H54 (cell line): Measurements from ENCODE around the gene CAPN5.

Experiments
- DNase-seq: peaks from one replicate; pipeline ENCODE4 v3.0.0; 2011; ENCODE audit warnings: low spot score, mixed read lengths; ENCODE audit not compliant: insufficient read length
- FAIRE-seq: peaks from 3 replicates; lab custom pipeline; 2011; peaks lifted over from hg19 to GRCh38; lab: Jason Lieb, UNC
- POLR2A ChIP-seq: IDR thresholded peaks from 2 replicates; pipeline ENCODE4 v1.6.1; 2011; ENCODE audit warnings: low read depth, mild to moderate bottlenecking, low read length

Gene CAPN5

GRCh38 chr11:77123591-77123990, 56.8 kb downstream of the CAPN5 start:
- FAIRE-seq (no peak), DNase-seq (no peak)
- TF ChIP-seq POLR2A, result no peak

GRCh38 chr11:77124041-77124440, 57.3 kb downstream of the CAPN5 start:
- no peak for FAIRE-seq
- no peak for TF ChIP-seq POLR2A
- DNase-seq, result no peak

GRCh38 chr11:77124488-77124887, 57.7 kb downstream of the CAPN5 start:
- TF ChIP-seq POLR2A, result no peak
- no peak for FAIRE-seq

GRCh38 chr11:77125191-77125590, 58.4 kb downstream of the CAPN5 start:
- TF ChIP-seq POLR2A, result no peak
- DNase-seq (no peak), FAIRE-seq (no peak)

More at GRCh38 chr11:77124488-77124887, 57.7 kb downstream of the CAPN5 start:
- DNase-seq, result no peak

GRCh38 chr11:77125695-77126094, 58.9 kb downstream of the CAPN5 start:
- DNase-seq, result no peak
- no peak for TF ChIP-seq POLR2A
- no peak for FAIRE-seq

GRCh38 chr11:77126156-77126775, 59.5 kb downstream of the CAPN5 start:
- TF ChIP-seq POLR2A, result no peak
- FAIRE-seq (no peak), DNase-seq (no peak)

GRCh38 chr11:77126861-77127234, 60.1 kb downstream of the CAPN5 start:
- DNase-seq (no peak), FAIRE-seq (no peak)
- no peak for TF ChIP-seq POLR2A

- FAIRE-seq (no peak), DNase-seq (peak; percentile 73)
- no peak for TF ChIP-seq POLR2A
Measured at GRCh38 chr11:77127235-77127911, 60.6 kb downstream of the CAPN5 start.

- no peak for DNase-seq
- no peak for TF ChIP-seq POLR2A
- FAIRE-seq, result no peak
Measured at GRCh38 chr11:77127920-77128691, 61.3 kb downstream of the CAPN5 start, which contains the start of gene MYO7A. Gene MYO7A, plus strand, starts transcription at chr11:77128246. Its CDS starts 2,389 bp downstream, at chr11:77130635.

GRCh38 chr11:77129069-77129841, 62.5 kb downstream of the CAPN5 start:
- no peak for DNase-seq
- FAIRE-seq, result no peak
- TF ChIP-seq POLR2A, result no peak

GRCh38 chr11:77129842-77130756, 63.3 kb downstream of the CAPN5 start:
- no peak for TF ChIP-seq POLR2A
- FAIRE-seq (no peak), DNase-seq (no peak)

GRCh38 chr11:77130763-77131513, 64.2 kb downstream of the CAPN5 start:
- no peak for TF ChIP-seq POLR2A

More at GRCh38 chr11:77130763-77131513, 64.2 kb downstream of the CAPN5 start:
- DNase-seq (no peak), FAIRE-seq (no peak)
